ENCODE results near the gene SCYGR2.

Gene SCYGR2

GRCh38 chr2:227597036-227597435, 1.7 kb upstream of the SCYGR2 start:
- no peak for DNase-seq (ENCODE audit: low read depth)
- H3K4me3 ChIP-seq (ENCODE audit: low read length), result no peak overlapping the region
- TF ChIP-seq CTCF (conservative IDR thresholded peaks at IDR 0.05; ENCODE audit: low read length), result no peak

- H3K4me3 ChIP-seq (ENCODE audit: low read length), result no peak overlapping the region
- TF ChIP-seq CTCF (conservative IDR thresholded peaks at IDR 0.05; ENCODE audit: low read length), result no peak
- no peak for DNase-seq (ENCODE audit: low read depth)
These were observed 695 bp upstream of the SCYGR2 start for GRCh38 chr2:227597998-227598397.

GRCh38 chr2:227602358-227602757, 3.7 kb downstream of the SCYGR2 start:
- TF ChIP-seq CTCF (conservative IDR thresholded peaks at IDR 0.05; ENCODE audit: low read length), result no peak
- H3K4me3 ChIP-seq (ENCODE audit: low read length), result no peak overlapping the region
- DNase-seq (ENCODE audit: low read depth), result no peak

- H3K4me3 ChIP-seq (ENCODE audit: low read length), result no peak overlapping the region
- peak; percentile 14 for DNase-seq (ENCODE audit: low read depth)
- no peak for TF ChIP-seq CTCF (conservative IDR thresholded peaks at IDR 0.05; ENCODE audit: low read length)
These were observed 7.8 kb downstream of the SCYGR2 start for GRCh38 chr2:227606476-227606875.

GRCh38 chr2:227607941-227608340, 9.2 kb downstream of the SCYGR2 start:
- TF ChIP-seq CTCF (conservative IDR thresholded peaks at IDR 0.05; ENCODE audit: low read length), result no peak
- no peak overlapping the region for H3K4me3 ChIP-seq (ENCODE audit: low read length)
- DNase-seq (ENCODE audit: low read depth), result no peak

- DNase-seq (ENCODE audit: low read depth), result no peak
- H3K4me3 ChIP-seq (ENCODE audit: low read length), result no peak overlapping the region
- TF ChIP-seq CTCF (conservative IDR thresholded peaks at IDR 0.05; ENCODE audit: low read length), result no peak
These were observed 10.1 kb downstream of the SCYGR2 start for GRCh38 chr2:227608561-227609338.

- DNase-seq (ENCODE audit: low read depth), result no peak
- H3K4me3 ChIP-seq (ENCODE audit: low read length), result no peak overlapping the region
- TF ChIP-seq CTCF (conservative IDR thresholded peaks at IDR 0.05; ENCODE audit: low read length), result no peak
These were observed 11.4 kb downstream of the SCYGR2 start for GRCh38 chr2:227610123-227610522.

Measured in AG10803 (cell line).